SIG-M5 (cell line): ENCODE measurements around the gene BRD4.

Source experiments
- DNase-seq: peaks from one replicate; lab custom pipeline; 2025; lab: John Stamatoyannopoulos, UW

BRD4 gene

GRCh38 chr19:15248106-15248505 is 84.2 kb downstream of the BRD4 start:
- DNase-seq = no peak

- DNase-seq = no peak
Measured at GRCh38 chr19:15247107-15248014, 85.0 kb downstream of the BRD4 start.

GRCh38 chr19:15246198-15246481 is 86.2 kb downstream of the BRD4 start:
- no peak for DNase-seq

GRCh38 chr19:15245370-15246197 is 86.8 kb downstream of the BRD4 start:
- DNase-seq = no peak

- DNase-seq = no peak
Measured at GRCh38 chr19:15244808-15245207, 87.5 kb downstream of the BRD4 start.

GRCh38 chr19:15244106-15244803 is 88.1 kb downstream of the BRD4 start:
- DNase-seq = no peak

- DNase-seq = no peak
Measured at GRCh38 chr19:15243236-15243957, 88.9 kb downstream of the BRD4 start.

- no peak for DNase-seq
Measured at GRCh38 chr19:15241259-15241910, 91.0 kb downstream of the BRD4 start.

GRCh38 chr19:15240515-15240914 is 91.8 kb downstream of the BRD4 start:
- no peak for DNase-seq

GRCh38 chr19:15239337-15239949 is 92.9 kb downstream of the BRD4 start:
- no peak for DNase-seq

GRCh38 chr19:15238639-15239155 is 93.6 kb downstream of the BRD4 start:
- no peak for DNase-seq

GRCh38 chr19:15237759-15238638 is 94.3 kb downstream of the BRD4 start:
- no peak for DNase-seq

GRCh38 chr19:15236886-15237285 is 95.5 kb downstream of the BRD4 start:
- DNase-seq = no peak

GRCh38 chr19:15235781-15236180 is 96.6 kb downstream of the BRD4 start:
- no peak for DNase-seq

GRCh38 chr19:15234431-15235130 is 97.8 kb downstream of the BRD4 start:
- no peak for DNase-seq

GRCh38 chr19:15231271-15231670 is 101.1 kb downstream of the BRD4 start:
- DNase-seq = no peak

- no peak for DNase-seq
Measured at GRCh38 chr19:15227261-15227660, 105.1 kb downstream of the BRD4 start.

GRCh38 chr19:15225760-15226159 is 106.6 kb downstream of the BRD4 start:
- no peak for DNase-seq
